Spleen (tissue), 13 donors: Measurements from ENCODE around the gene OR13C8. TPM values are rescaled to one million over a fixed set of nuclear protein-coding genes. Genes with fewer than 3 reads are reported as not detected.
"Not testable (repeated sequence)": the region's sequence is repeated elsewhere in the genome, so short reads cannot be mapped to it uniquely, and the experiment has no call there.

Experiments used
- DNase-seq: peaks from one replicate; pipeline ENCODE4 v3.0.0-alpha.2; 2020
- H3K27ac ChIP-seq, 8 donors: fragments of 200-600 bp; sonication (generic) in 7 of 8; 1 replicate in 4 of 8; 2 replicates in 4 of 8; pipeline versions ENCODE4 v1.5.0 to v1.8.0; 2016 to 2021; ENCODE audit warnings: inconsistent platforms in 4 of 8, mild to moderate bottlenecking in 4 of 8, moderate library complexity in 1 of 8
- H3K27me3 ChIP-seq, 7 donors: fragments of 200-600 bp; sonication (generic) in 6 of 7; replicated peaks in 1 of 7; 1 replicate in 4 of 7; 2 replicates in 3 of 7; pipeline versions ENCODE4 v1.5.0 to v1.8.0; 2016 to 2021; ENCODE audit warnings: inconsistent platforms in 3 of 7, mild to moderate bottlenecking in 1 of 7
- H3K36me3 ChIP-seq, 6 donors: fragments of 200-600 bp; sonication (generic) in 5 of 6; 1 replicate in 4 of 6; 2 replicates in 2 of 6; pipeline versions ENCODE4 v1.5.0 to v1.8.0; 2016 to 2021; ENCODE audit warnings: inconsistent platforms in 2 of 6
- H3K4me1 ChIP-seq, 6 donors: fragments of 200-600 bp; sonication (generic) in 5 of 6; 1 replicate in 3 of 6; 2 replicates in 3 of 6; pipeline versions ENCODE4 v1.5.0 to v1.8.0; 2016 to 2021; ENCODE audit warnings: inconsistent platforms in 3 of 6
- H3K4me3 ChIP-seq, 8 donors: fragments of 200-600 bp; sonication (generic) in 7 of 8; 1 replicate in 4 of 8; 2 replicates in 4 of 8; pipeline versions ENCODE4 v1.5.0 to v1.8.0; 2016 to 2021; ENCODE audit warnings: inconsistent platforms in 4 of 8, mild to moderate bottlenecking in 4 of 8, moderate library complexity in 2 of 8
- H3K9me3 ChIP-seq, 8 donors: fragments of 200-600 bp; sonication (generic) in 7 of 8; 1 replicate in 4 of 8; 2 replicates in 4 of 8; pipeline versions ENCODE4 v1.5.0 to v1.8.0; 2016 to 2021; ENCODE audit warnings: inconsistent platforms in 4 of 8
- POLR2A ChIP-seq, 3 donors: fragments of 450-650 bp; IDR thresholded peaks; one replicate each; pipeline ENCODE4 v1.5.1; 2017; ENCODE audit warnings: antibody characterized with exemption in 3 of 3, mild to moderate bottlenecking in 1 of 3
- POLR2AphosphoS5 ChIP-seq, 3 donors: sonication (generic); formaldehyde crosslinking; IDR thresholded peaks; one replicate each; pipeline ENCODE4 v1.5.1; 2017; ENCODE audit warnings: antibody characterized with exemption in 3 of 3
- WGBS, 5 donors: extraction: QIAGEN DNeasy Blood & Tissue Kit in 3 of 5; methylation state at CpG; one replicate each; pipeline versions ENCODE4 v1.1.5 to v1.1.7; 2013 to 2018; 5-methylcytosine and 5-hydroxymethylcytosine counted together
- intact Hi-C: fragments of 100-400 bp; cut with DNase I; formaldehyde crosslinking; loops from one replicate; pipeline ENCODE4 v1.15.0; 2023; ENCODE audit warnings: low total_unique reads
- long read RNA-seq, 2 donors: transcript quantifications; one replicate each; lab custom pipeline, GENCODE V29; 2026
- polyA plus RNA-seq, 3 donors: library from polyadenylated mRNA; stranded (reverse); fragments of 200-250 nt; gene quantifications; one replicate each; pipeline ENCODE4 v1.2.1, GENCODE V29; 2013
- total RNA-seq, 7 donors: library from RNA; depleted of rRNA in 3 of 7; stranded (reverse); fragments of >200 nt in 3 of 7; fragmentation: NEBNext Ultra II Directional in 4 of 7; extraction: Animal tissue kit (Norgen Biotek cat#: 25700) in 4 of 7; gene quantifications; one replicate each; pipeline versions ENCODE4 v1.1.0 to v1.2.1, GENCODE V29; 2016 to 2021
- TF ChIP-seq, protein P1 (sequence below), 11 experiments: fragments of 200-600 bp in 7 of 11; fragments of 450-650 bp in 4 of 11; sonication (generic) in 4 of 11; IDR thresholded peaks in 8 of 11; conservative IDR thresholded peaks in 3 of 11; 1 replicate in 7 of 11; 2 replicates in 4 of 11; pipeline versions ENCODE4 v1.4.0 to v1.8.0; 2016 to 2021; ENCODE audit warnings: antibody characterized with exemption in 11 of 11, inconsistent platforms in 4 of 11, mild to moderate bottlenecking in 1 of 11
- donor health status: healthy with polysubstance abuse.
- donor health status: DM: no; HTN: no; CAD: no; lungs with moderate emphysema.
- donor health status: DM: no; HTN: no; CAD: no.
- donor health status: Bipolar disorder and iron deficiency.
- donor health status: healthy.
- donor health status: DM: no; HTN: no; CAD: no.
- donor health status: DM: yes; HTN: yes; CAD: no.

OR13C8 gene, protein sequence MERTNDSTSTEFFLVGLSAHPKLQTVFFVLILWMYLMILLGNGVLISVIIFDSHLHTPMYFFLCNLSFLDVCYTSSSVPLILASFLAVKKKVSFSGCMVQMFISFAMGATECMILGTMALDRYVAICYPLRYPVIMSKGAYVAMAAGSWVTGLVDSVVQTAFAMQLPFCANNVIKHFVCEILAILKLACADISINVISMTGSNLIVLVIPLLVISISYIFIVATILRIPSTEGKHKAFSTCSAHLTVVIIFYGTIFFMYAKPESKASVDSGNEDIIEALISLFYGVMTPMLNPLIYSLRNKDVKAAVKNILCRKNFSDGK
- total RNA-seq (not detected), polyA plus RNA-seq (not detected)
- long read RNA-seq, donor 1 = 0 reads
- long read RNA-seq, donor 2 = 0 reads

DNA sequence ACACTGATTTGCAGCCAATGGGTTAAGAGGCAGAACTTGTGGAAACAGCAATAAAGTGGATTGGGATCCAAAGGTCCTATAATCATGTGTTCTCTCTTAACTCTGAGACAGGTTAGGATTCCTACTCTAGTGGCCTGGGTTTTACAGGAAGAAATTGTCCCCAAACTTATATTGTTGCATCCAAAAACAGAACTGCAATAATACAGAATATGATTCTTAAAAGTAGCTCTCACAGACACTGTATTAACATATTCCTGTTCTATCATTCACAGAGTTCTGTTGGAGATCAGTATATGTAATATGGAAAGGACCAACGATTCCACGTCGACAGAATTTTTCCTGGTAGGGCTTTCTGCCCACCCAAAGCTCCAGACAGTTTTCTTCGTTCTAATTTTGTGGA is at the start of gene OR13C8:
Gene OR13C8 (plus strand): TSS at position 301 of the 400 bp plus-strand sequence. CDS start 0 bp downstream, at position 301.
- 81 to 91% (median 83%) methylated on average over 4 of the region's 4 CpGs for WGBS, 5 donors
- Histone ChIP-seq H3K9me3 (peaks cover 0 to 35% (median 23%) of the 10 kb centered on the region in 8 donors), H3K4me1 (no peaks in the 10 kb centered on the region), H3K27ac (no peak within 1 kb of the TSS), H3K36me3 (no peaks in the 10 kb centered on the region), H3K4me3 (no peak within 1 kb of the TSS), H3K27me3 (no peaks in the 10 kb centered on the region)
- intact Hi-C loops = no loop called here
- DNase-seq = no peak
- TF ChIP-seq, protein P1, sequence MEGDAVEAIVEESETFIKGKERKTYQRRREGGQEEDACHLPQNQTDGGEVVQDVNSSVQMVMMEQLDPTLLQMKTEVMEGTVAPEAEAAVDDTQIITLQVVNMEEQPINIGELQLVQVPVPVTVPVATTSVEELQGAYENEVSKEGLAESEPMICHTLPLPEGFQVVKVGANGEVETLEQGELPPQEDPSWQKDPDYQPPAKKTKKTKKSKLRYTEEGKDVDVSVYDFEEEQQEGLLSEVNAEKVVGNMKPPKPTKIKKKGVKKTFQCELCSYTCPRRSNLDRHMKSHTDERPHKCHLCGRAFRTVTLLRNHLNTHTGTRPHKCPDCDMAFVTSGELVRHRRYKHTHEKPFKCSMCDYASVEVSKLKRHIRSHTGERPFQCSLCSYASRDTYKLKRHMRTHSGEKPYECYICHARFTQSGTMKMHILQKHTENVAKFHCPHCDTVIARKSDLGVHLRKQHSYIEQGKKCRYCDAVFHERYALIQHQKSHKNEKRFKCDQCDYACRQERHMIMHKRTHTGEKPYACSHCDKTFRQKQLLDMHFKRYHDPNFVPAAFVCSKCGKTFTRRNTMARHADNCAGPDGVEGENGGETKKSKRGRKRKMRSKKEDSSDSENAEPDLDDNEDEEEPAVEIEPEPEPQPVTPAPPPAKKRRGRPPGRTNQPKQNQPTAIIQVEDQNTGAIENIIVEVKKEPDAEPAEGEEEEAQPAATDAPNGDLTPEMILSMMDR (IDR thresholded peaks at IDR 0.05 in 8 of 11, conservative IDR thresholded peaks at IDR 0.05 in 3 of 11) = no peak
- TF ChIP-seq POLR2A (IDR thresholded peaks at IDR 0.05) (no peak), POLR2AphosphoS5 (IDR thresholded peaks at IDR 0.05) (no peak)

DNA sequence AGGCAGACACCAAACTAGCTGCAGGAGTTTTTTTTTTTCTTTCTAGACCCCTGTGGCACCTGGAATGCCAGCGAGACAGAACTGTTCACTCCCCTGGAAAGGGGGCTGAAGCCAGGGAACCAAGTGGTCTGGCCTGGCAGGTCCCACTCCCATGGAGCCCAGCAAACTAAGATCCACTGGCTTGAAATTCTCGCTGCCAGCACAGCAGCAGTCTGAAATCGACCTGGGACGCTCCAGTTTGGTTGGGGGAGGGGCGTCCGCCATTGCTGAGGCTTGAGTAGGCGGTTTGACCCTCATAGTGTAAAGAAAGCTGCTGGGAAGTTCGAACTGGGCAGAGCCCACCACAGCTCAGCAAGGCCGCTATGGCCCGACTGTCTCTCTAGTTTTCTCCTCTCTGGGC is 48.7 kb upstream of the OR13C8 start:
- intact Hi-C loops, H3K36me3 ChIP-seq, H3K4me1 ChIP-seq, H3K27ac ChIP-seq, H3K4me3 ChIP-seq, H3K27me3 ChIP-seq, DNase-seq: not testable (repeated sequence)
- peaks cover 0 to 11% (median 2%) of the 10 kb centered on the region in 8 donors for H3K9me3 ChIP-seq
- 81 to 86% (median 82%) methylated on average over 10 of the region's 10 CpGs for WGBS, 5 donors

DNA sequence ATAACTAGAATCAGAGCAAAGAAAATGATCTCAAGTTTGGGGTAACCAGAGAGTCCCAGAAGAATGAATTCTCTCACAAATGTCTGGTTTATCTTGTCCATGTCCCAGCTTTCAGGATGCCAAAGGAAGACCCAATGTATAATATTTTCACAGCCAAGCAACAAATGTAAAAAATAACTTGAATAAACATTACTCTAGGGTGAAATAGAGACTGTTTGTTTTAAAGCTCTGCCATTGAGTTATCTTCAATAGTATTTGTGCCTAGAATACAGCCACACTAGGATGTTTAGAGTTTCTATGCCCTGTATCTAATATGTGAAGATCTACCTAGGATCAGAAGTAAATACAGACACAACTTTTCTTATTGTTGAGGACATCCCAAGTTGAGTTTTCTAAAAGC is 41.9 kb upstream of the OR13C8 start, which contains the start of gene OR13C4:
Gene OR13C4 (minus strand): TSS at position 101 of the 400 bp plus-strand sequence. CDS start 0 bp downstream, at position 101.
- no peaks in the 10 kb centered on the region for H3K27me3 ChIP-seq
- TF ChIP-seq POLR2A (IDR thresholded peaks at IDR 0.05) = no peak
- TF ChIP-seq, protein P1 (IDR thresholded peaks at IDR 0.05 in 8 of 11, conservative IDR thresholded peaks at IDR 0.05 in 3 of 11) = no peak
- TF ChIP-seq POLR2AphosphoS5 (IDR thresholded peaks at IDR 0.05) = no peak
- H3K36me3 ChIP-seq = no peaks in the 10 kb centered on the region
- intact Hi-C loops = no loop called here
- no peak within 1 kb of the TSS for H3K27ac ChIP-seq
- DNase-seq = no peak
- H3K4me3 ChIP-seq = no peak within 1 kb of the TSS
- H3K9me3 ChIP-seq = peaks cover 0 to 12% (median 2%) of the 10 kb centered on the region in 8 donors
- H3K4me1 ChIP-seq = no peaks in the 10 kb centered on the region

DNA sequence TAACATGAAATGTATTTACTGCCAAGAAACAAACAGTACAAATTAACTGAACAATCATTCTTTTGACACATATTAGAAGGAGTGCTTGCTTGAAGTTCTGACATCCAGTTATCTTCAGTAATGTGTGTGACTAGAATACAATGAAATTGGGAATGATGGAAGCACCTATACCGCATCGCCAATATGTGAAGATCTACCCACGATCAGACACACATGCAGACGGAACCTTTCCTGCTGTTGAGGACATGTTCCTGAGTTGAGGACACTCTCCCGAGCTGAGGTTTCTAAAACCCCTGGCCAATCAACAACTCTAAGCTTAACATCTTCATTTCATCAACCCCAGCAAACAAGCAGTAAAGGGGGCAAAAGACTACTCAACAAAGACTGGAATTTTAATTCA is 32.2 kb upstream of the OR13C8 start, which contains the start of gene OR13C3:
Gene OR13C3 (minus strand): TSS at position 101 of the 400 bp plus-strand sequence. CDS start 133 bp downstream, outside the sequence.
- TF ChIP-seq POLR2A (IDR thresholded peaks at IDR 0.05) (no peak), POLR2AphosphoS5 (IDR thresholded peaks at IDR 0.05) (no peak)
- TF ChIP-seq, protein P1 (IDR thresholded peaks at IDR 0.05 in 8 of 11, conservative IDR thresholded peaks at IDR 0.05 in 3 of 11) = no peak
- no peak for DNase-seq
- Histone ChIP-seq H3K4me3 (no peak within 1 kb of the TSS), H3K9me3 (no peaks in the 10 kb centered on the region), H3K27ac (no peak within 1 kb of the TSS), H3K4me1 (no peaks in the 10 kb centered on the region), H3K27me3 (no peaks in the 10 kb centered on the region), H3K36me3 (no peaks in the 10 kb centered on the region)
- intact Hi-C loops = no loop called here
- 86 to 90% (median 89%) methylated on average over 5 of the region's 5 CpGs for WGBS, 5 donors
